SJSA1 (cell line): Measurements from ENCODE around the gene VAX1. TPM values are rescaled to one million over a fixed set of nuclear protein-coding genes. Genes with fewer than 3 reads are reported as not detected.
"Not testable (repeated sequence)": the region's sequence is repeated elsewhere in the genome, so short reads cannot be mapped to it uniquely, and the experiment has no call there.

Experiments
- DNase-seq, 2 experiments: peaks; one replicate each; pipeline ENCODE4 v3.0.0-alpha.2; 2015 to 2020; ENCODE audit warnings: low spot score in 2 of 2, low read depth in 1 of 2
- H3K27ac ChIP-seq: fragments of 250-450 bp; sonication (Bioruptor Pico); 2 replicates; pipeline ENCODE4 v1.5.1; 2020; ENCODE audit warnings: mild to moderate bottlenecking, moderate library complexity
- H3K27me3 ChIP-seq: fragments of 250-450 bp; sonication (Bioruptor Pico); replicated peaks from 2 replicates; pipeline ENCODE4 v1.5.1; 2020; ENCODE audit warnings: mild to moderate bottlenecking, moderate library complexity
- H3K36me3 ChIP-seq: fragments of 250-450 bp; sonication (Bioruptor Pico); 2 replicates; pipeline ENCODE4 v1.5.1; 2020; ENCODE audit warnings: mild to moderate bottlenecking
- H3K4me1 ChIP-seq: fragments of 250-450 bp; sonication (Bioruptor Pico); replicated peaks from 2 replicates; pipeline ENCODE4 v1.6.1; 2021; ENCODE audit warnings: mild to moderate bottlenecking
- H3K4me3 ChIP-seq: fragments of 250-450 bp; sonication (Bioruptor Pico); 2 replicates; pipeline ENCODE4 v1.5.1; 2020; ENCODE audit warnings: mild to moderate bottlenecking
- H3K9me3 ChIP-seq: fragments of 250-450 bp; sonication (Bioruptor Pico); replicated peaks from 2 replicates; pipeline ENCODE4 v1.5.1; 2020; ENCODE audit warnings: mild to moderate bottlenecking
- total RNA-seq: library from RNA; depleted of rRNA; stranded (reverse); fragments of >200 nt; shearing (Covaris generic); gene quantifications from 2 replicates; pipeline ENCODE4 v1.2.3, GENCODE V29; 2014; rRNA removed

Gene VAX1
- total RNA-seq: not detected in 2 replicates

DNA sequence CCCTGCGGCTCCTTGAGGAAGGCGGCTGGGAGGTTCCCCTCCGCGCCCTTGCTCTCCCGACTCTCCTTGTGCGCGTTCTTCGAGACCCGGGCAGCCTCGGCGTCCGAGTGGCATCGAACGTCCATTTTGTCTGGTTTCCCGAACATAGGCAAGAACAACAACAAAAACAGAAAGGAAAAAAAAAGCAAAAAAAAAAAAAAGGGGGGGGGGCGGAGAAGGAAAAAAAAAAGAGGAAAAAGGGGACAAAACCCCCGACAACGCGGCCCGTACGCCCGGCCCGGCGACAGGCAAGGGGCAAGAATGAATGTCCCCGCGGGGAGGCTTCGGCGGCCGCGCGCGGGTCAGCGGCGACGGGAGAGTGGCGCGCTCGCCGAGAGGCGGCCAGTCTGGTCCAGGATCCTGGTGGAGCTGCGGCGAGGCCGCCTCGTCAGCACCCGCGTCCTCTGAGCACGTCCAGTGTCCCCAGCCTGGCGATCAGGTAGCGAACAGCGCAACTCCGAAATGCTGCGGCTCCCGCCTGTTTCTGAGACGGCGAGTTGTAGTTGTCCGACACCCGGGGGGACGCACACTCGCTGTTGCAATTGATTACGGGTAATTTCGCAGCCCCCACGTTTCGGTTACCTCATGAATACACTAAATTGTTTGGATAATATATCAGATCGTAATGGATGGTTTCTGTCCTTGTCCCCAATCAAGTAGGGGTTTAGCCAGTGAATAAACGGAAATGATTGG is at the start of gene VAX1:
VAX1 (minus strand) TSS at position 360 of the 732 bp plus-strand sequence; CDS start at position 146, 214 bp downstream.
- Histone ChIP-seq H3K27me3 (peaks cover 55% of the 10 kb centered on the region), H3K36me3 (no peaks in the 10 kb centered on the region), H3K4me1 (peaks cover 10% of the 10 kb centered on the region; the same call in 1 of the 2 replicates), H3K4me3 (no peak within 1 kb of the TSS), H3K9me3 (peaks cover 3% of the 10 kb centered on the region; the same call in 1 of the 2 replicates), H3K27ac (no peak within 1 kb of the TSS)
- DNase-seq: no peak

DNA sequence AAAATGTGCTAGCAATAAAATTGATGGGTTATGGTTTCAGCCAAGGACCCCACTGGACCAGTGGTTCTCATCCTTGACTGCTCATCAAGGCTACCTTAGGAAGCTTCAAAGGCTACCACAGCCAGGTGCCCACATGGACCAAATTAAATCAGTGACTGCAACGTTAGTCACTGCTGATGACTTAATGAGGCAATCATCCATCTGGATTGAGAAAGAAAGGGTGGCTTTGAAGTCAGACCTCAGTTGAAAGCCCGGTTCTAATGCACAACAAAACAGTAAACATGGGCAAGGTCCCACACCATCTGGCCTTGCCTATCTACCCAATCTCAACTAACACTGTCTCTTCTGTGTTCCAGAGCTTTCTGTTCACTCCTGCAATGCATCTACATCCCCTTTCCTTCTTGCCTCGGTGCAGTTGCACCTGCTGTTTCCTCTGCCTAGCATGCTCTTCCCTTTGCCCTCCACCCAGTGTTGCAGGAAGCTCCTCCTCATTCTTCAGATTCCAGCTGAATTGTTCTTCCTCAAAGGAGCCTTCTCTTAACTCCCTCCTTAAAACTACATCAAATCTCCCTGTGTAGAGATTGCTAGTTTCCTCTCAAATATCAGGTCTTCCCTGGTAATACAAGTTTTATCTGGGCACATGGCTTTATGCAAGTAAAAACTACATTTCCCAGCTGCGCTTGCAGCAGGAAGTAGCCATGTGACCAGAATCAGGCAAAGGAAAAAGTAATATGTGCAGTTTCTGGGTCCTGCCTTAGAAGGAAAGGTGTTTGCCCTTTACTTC is 49.0 kb upstream of the VAX1 start:
- no peak for DNase-seq

GRCh38 chr10:117185817-117186216 is 47.7 kb upstream of the VAX1 start:
- not testable (repeated sequence) for H3K27ac ChIP-seq, H3K9me3 ChIP-seq, DNase-seq, H3K27me3 ChIP-seq, H3K4me3 ChIP-seq, H3K36me3 ChIP-seq, H3K4me1 ChIP-seq

More for the DNA sequence above, 49.0 kb upstream of the VAX1 start:
- no peaks in the 10 kb centered on the region for H3K36me3 ChIP-seq
- no peaks in the 10 kb centered on the region for H3K9me3 ChIP-seq
- no peak overlapping the region for H3K27ac ChIP-seq
- no peaks in the 10 kb centered on the region for H3K4me1 ChIP-seq
- no peak overlapping the region for H3K4me3 ChIP-seq
- 0 out of 2 replicates have a peak, but pooled peaks cover 3% of the 10 kb centered on the region for H3K27me3 ChIP-seq

GRCh38 chr10:117184821-117185220 is 46.8 kb upstream of the VAX1 start:
- no peak for DNase-seq
- Histone ChIP-seq H3K4me3 (no peak overlapping the region), H3K9me3 (no peaks in the 10 kb centered on the region), H3K4me1 (no peaks in the 10 kb centered on the region), H3K27me3 (peaks cover 9% of the 10 kb centered on the region; the same call in 1 of the 2 replicates), H3K27ac (no peak overlapping the region), H3K36me3 (no peaks in the 10 kb centered on the region)

GRCh38 chr10:117184296-117184695 is 46.2 kb upstream of the VAX1 start:
- no peak for DNase-seq
- Histone ChIP-seq H3K36me3 (no peaks in the 10 kb centered on the region), H3K4me3 (no peak overlapping the region), H3K9me3 (no peaks in the 10 kb centered on the region), H3K4me1 (no peaks in the 10 kb centered on the region), H3K27me3 (peaks cover 9% of the 10 kb centered on the region; the same call in 1 of the 2 replicates), H3K27ac (no peak overlapping the region)

DNA sequence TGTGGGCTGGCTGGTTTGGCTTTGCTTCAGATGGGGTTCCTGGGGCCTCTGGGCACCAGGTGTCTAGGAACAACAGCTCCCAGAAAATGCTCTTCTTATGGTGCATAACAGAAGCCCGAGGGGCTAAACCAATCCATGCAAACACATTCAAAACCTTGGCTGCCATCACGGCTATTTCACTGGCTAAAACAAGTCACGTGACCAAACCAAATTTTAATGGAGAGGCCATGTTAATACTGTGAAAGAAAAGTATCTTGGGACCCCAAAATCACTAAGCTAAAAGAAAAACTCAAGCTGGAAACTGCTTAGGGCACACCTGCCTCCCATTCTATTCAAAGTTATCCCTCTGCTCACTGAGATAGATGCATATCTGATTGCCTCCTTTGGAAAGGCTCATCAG is 40.1 kb upstream of the VAX1 start:
- peaks cover 13% of the 10 kb centered on the region for H3K27me3 ChIP-seq
- no peak overlapping the region for H3K4me3 ChIP-seq
- DNase-seq: no peak
- H3K4me1 ChIP-seq: peaks cover 8% of the 10 kb centered on the region
- no peaks in the 10 kb centered on the region for H3K36me3 ChIP-seq
- no peaks in the 10 kb centered on the region for H3K9me3 ChIP-seq
- H3K27ac ChIP-seq: no peak overlapping the region

DNA sequence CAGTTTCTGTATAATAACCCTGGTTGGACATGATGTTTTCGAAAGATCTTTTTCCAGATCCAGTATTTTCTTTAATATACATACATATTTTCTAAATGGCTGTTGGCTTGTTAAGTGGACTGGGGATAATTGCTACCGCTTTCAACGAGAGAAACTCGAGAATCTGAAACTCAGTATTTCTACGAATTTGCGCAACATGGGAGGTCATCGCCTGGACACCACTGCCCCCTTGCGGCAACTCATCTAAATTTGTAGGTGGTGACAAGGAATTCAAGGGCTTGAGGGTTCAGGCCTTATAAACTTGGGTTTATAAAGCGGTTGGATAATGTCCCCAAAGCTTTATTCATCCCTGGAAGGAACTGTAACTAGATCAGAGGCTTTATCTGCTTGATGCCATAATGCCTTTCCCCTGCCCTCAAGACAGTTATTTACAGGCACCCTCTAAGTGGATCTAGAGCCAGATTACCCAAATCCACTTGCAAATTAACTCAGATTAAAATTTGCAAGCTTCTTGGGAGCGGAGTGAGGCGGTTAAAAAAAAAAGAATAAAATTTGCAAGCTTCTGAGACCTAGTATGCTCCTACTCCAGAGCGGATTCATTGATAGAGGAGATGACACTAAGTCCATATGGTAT is 37.9 kb upstream of the VAX1 start:
- Histone ChIP-seq H3K27me3 (peaks cover 24% of the 10 kb centered on the region), H3K9me3 (no peaks in the 10 kb centered on the region), H3K27ac (no peak overlapping the region), H3K4me1 (peaks cover 8% of the 10 kb centered on the region), H3K36me3 (no peaks in the 10 kb centered on the region), H3K4me3 (no peak overlapping the region)
- DNase-seq: peak; percentile 46 to 70

DNA sequence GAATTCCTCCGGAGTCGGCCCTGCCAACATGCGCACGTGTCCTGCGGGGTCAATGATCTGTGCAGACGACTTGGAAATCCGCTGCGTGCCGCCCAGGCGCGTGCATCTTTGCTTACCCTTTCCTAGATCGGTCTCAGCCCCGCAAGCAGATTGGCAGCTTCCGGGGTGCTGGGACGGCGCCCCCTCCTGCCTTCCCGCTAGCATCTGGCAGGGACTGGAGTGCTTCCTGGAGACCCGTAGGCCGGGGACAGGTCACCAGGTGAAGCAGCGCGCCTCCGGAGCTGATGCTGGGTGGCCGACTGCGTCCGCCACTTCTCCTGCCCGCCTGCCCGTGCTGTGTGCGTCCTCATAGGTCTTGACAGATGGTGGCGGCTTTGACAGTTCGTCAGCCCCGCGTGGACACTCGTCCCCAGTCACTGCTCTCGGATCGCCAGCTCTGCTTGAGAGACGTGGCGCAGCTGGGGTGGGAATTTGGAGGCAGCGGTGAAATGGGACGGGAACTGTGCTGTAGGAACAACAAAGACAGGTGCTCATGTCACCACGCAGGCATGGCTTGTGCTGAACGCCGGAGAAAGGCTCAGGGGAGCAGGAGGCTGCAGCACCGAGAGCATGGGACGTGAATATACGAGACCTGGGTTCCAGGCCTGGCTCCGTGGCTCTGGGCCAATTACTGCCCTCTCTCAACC is 37.3 kb upstream of the VAX1 start:
- H3K27me3 ChIP-seq: peaks cover 26% of the 10 kb centered on the region
- H3K9me3 ChIP-seq: no peaks in the 10 kb centered on the region
- DNase-seq: no peak
- H3K4me1 ChIP-seq: peaks cover 8% of the 10 kb centered on the region
- H3K36me3 ChIP-seq: no peaks in the 10 kb centered on the region
- H3K4me3 ChIP-seq: no peak overlapping the region
- H3K27ac ChIP-seq: no peak overlapping the region

DNA sequence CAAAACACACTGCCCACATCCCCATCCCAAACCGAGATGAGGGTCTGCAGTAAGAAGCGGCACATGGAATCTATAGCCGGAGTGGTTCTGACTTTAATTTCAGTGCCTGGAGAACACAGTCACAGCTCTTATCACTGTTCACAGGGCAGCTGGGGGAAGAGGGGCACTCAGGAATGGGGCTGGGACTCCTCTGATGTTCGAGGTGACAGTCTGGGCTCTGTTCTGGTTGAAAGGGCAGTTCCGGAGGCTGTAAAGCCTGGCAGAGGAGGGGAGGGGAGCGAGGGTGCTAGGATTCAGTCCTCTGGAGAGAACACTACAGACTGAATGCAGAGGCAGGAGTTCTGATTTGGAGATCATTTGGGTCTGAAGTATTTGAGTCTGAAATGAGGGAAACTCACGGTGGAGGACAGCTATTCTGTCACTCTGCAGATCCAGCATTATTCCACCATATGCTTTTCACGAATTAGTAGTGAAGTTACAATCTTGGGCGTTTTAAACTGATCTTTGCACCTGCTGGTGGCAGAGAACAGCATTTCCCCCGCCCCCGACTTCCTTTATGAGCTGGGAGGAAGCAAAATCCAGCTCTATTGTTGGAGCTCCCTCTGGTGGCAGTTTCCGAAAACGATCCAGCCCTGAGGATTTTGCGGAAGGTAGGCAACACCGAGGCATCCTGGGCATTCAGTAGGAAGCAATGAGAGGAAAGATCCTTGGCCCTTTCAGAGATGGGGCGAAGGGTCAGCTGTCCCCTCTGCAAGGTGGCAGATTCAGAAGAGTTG is 36.6 kb upstream of the VAX1 start:
- no peak overlapping the region for H3K4me3 ChIP-seq
- H3K27me3 ChIP-seq: peaks cover 31% of the 10 kb centered on the region
- no peaks in the 10 kb centered on the region for H3K9me3 ChIP-seq
- H3K27ac ChIP-seq: no peak overlapping the region
- peaks cover 8% of the 10 kb centered on the region for H3K4me1 ChIP-seq
- peak; percentile 65 to 70 for DNase-seq
- no peaks in the 10 kb centered on the region for H3K36me3 ChIP-seq

DNA sequence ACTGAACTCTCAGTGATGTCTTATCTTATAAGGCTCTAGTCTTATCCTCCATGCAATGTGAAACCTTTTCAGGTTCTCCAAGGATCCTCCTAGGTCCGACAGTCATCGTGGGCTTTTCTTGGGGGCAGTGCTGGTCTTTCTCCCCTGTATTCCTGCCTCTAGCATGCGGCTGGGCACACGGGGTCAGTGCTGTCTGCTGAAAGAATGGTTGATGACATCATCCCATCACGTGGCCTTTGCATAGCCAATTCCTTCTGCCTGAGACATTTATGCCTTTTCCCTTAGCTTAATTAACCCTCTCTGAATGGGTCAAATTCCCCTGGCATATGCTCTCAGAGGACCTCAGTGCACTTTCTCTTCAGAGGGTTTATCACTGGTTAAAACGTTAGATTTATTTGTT is 32.2 kb upstream of the VAX1 start:
- Histone ChIP-seq H3K27me3 (peaks cover 70% of the 10 kb centered on the region), H3K36me3 (no peaks in the 10 kb centered on the region), H3K27ac (no peak overlapping the region), H3K4me1 (peaks cover 18% of the 10 kb centered on the region), H3K9me3 (no peaks in the 10 kb centered on the region), H3K4me3 (no peak overlapping the region)
- no peak for DNase-seq

- Histone ChIP-seq H3K27me3 (peaks cover 78% of the 10 kb centered on the region), H3K36me3 (no peaks in the 10 kb centered on the region), H3K9me3 (no peaks in the 10 kb centered on the region), H3K4me3 (no peak overlapping the region), H3K27ac (no peak overlapping the region), H3K4me1 (peaks cover 15% of the 10 kb centered on the region)
- DNase-seq: no peak
Observed at GRCh38 chr10:117169480-117169879, 31.4 kb upstream of the VAX1 start.

DNA sequence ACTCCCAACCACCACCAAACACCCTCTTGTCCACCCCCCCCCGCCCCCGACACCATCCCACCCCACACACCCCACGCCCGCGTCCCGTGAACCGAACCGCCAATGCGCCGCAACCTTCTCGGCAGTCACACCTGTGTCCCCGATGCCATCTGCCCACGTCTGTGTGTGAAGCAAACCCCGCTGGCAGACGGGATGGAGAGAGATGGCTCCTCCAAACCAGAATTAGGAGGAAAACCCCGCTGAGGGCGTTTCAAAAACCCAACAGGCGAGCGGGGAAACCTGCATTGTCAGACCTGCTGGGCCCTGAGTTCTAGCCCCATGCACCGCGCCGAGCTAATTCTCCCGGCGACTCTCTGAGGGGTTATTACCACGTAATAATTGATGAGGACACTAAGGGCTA is 30.7 kb upstream of the VAX1 start:
- Histone ChIP-seq H3K27ac (no peak overlapping the region), H3K27me3 (peaks cover 81% of the 10 kb centered on the region), H3K4me3 (no peak overlapping the region), H3K4me1 (peaks cover 15% of the 10 kb centered on the region), H3K9me3 (no peaks in the 10 kb centered on the region), H3K36me3 (no peaks in the 10 kb centered on the region)
- DNase-seq: no peak
